Measurements from ENCODE around the gene EVC.

The EVC gene

GRCh38 chr4:5760246-5760645 is 49.2 kb downstream of the EVC start:
- H3K27me3 ChIP-seq (ENCODE audit: control insufficient read depth in 3 of 3, insufficient read depth in 3 of 3, low read depth in 1 of 3, low read length in 3 of 3) = no peaks in the 10 kb centered on the region
- no peak overlapping the region for H4K8ac ChIP-seq (ENCODE audit: low read depth, low read length)
- no peak overlapping the region for H3K4me3 ChIP-seq (ENCODE audit: low read length in 2 of 2)
- H2BK120ac ChIP-seq (ENCODE audit: low read depth, low read length) = no peak overlapping the region
- no peak overlapping the region for H2AFZ ChIP-seq (ENCODE audit: low read length)
- no peak overlapping the region for H2AK5ac ChIP-seq (ENCODE audit: low read depth, low read length)
- H3K4ac ChIP-seq (ENCODE audit: low read length) = no peak overlapping the region
- H3K9ac ChIP-seq (ENCODE audit: low read depth, low read length, poor library complexity) = no peak overlapping the region
- H3K4me1 ChIP-seq (ENCODE audit: control insufficient read depth in 2 of 2, insufficient read depth in 1 of 2, low read depth in 1 of 2, low read length in 2 of 2) = no peaks in the 10 kb centered on the region
- no peak overlapping the region for H3K4me2 ChIP-seq (ENCODE audit: insufficient read depth, low read length, poor library complexity, severe bottlenecking)
- no peak overlapping the region for H2BK12ac ChIP-seq (ENCODE audit: low read length)
- no peak overlapping the region for H2BK15ac ChIP-seq (ENCODE audit: low read length)
- H3K18ac ChIP-seq (ENCODE audit: low read length) = no peak overlapping the region
- no CpG with 5 or more reads among the region's 5 CpGs for WGBS, 2 donors (ENCODE audit: extremely low coverage in 2 of 2, insufficient read length in 2 of 2, insufficient replicate concordance in 1 of 2)
- no peak overlapping the region for H3K14ac ChIP-seq (ENCODE audit: low read length)
- H2BK5ac ChIP-seq (ENCODE audit: low read length) = no peak overlapping the region
- peaks cover 0 to 5% of the 10 kb centered on the region in 2 donors for H3K9me3 ChIP-seq (replicated peaks in 1 of 2; ENCODE audit: control insufficient read depth in 2 of 2, insufficient read depth in 1 of 2, low read depth in 1 of 2, low read length in 2 of 2)
- no peaks in the 10 kb centered on the region for H3K79me1 ChIP-seq (ENCODE audit: low read depth, low read length)
- H3K23ac ChIP-seq (ENCODE audit: low read depth, low read length, poor library complexity) = no peak overlapping the region
- H3K27ac ChIP-seq (replicated peaks; ENCODE audit: low read length) = no peak overlapping the region
- no peak overlapping the region for H4K91ac ChIP-seq (ENCODE audit: low read depth, low read length, poor library complexity)
- H3K36me3 ChIP-seq (replicated peaks in 1 of 2; ENCODE audit: control insufficient read depth in 2 of 2, insufficient read depth in 2 of 2, low read length in 2 of 2) = peaks cover 10 to 31% of the 10 kb centered on the region in 2 donors
- DNase-seq (ENCODE audit: low spot score) = no peak

- H4K91ac ChIP-seq (ENCODE audit: low read depth, low read length, poor library complexity) = no peak overlapping the region
- no peaks in the 10 kb centered on the region for H3K79me1 ChIP-seq (ENCODE audit: low read depth, low read length)
- H2BK120ac ChIP-seq (ENCODE audit: low read depth, low read length) = no peak overlapping the region
- DNase-seq (ENCODE audit: low spot score) = no peak
- H3K4ac ChIP-seq (ENCODE audit: low read length) = no peak overlapping the region
- no peak overlapping the region for H3K4me2 ChIP-seq (ENCODE audit: insufficient read depth, low read length, poor library complexity, severe bottlenecking)
- no peak overlapping the region for H2AFZ ChIP-seq (ENCODE audit: low read length)
- H3K14ac ChIP-seq (ENCODE audit: low read length) = no peak overlapping the region
- H3K9ac ChIP-seq (ENCODE audit: low read depth, low read length, poor library complexity) = no peak overlapping the region
- no peak overlapping the region for H2BK5ac ChIP-seq (ENCODE audit: low read length)
- no peak overlapping the region for H2AK5ac ChIP-seq (ENCODE audit: low read depth, low read length)
- no peak overlapping the region for H2BK15ac ChIP-seq (ENCODE audit: low read length)
- H3K23ac ChIP-seq (ENCODE audit: low read depth, low read length, poor library complexity) = no peak overlapping the region
- H3K4me1 ChIP-seq (ENCODE audit: control insufficient read depth in 2 of 2, insufficient read depth in 1 of 2, low read depth in 1 of 2, low read length in 2 of 2) = no peaks in the 10 kb centered on the region
- no CpG with 5 or more reads among the region's 9 CpGs for WGBS, 2 donors (ENCODE audit: extremely low coverage in 2 of 2, insufficient read length in 2 of 2, insufficient replicate concordance in 1 of 2)
- peaks cover 10 to 24% of the 10 kb centered on the region in 2 donors for H3K36me3 ChIP-seq (replicated peaks in 1 of 2; ENCODE audit: control insufficient read depth in 2 of 2, insufficient read depth in 2 of 2, low read length in 2 of 2)
- H3K18ac ChIP-seq (ENCODE audit: low read length) = no peak overlapping the region
- no peak overlapping the region for H3K27ac ChIP-seq (replicated peaks; ENCODE audit: low read length)
- peaks cover 0 to 5% of the 10 kb centered on the region in 2 donors for H3K9me3 ChIP-seq (replicated peaks in 1 of 2; ENCODE audit: control insufficient read depth in 2 of 2, insufficient read depth in 1 of 2, low read depth in 1 of 2, low read length in 2 of 2)
- no peak overlapping the region for H3K4me3 ChIP-seq (ENCODE audit: low read length in 2 of 2)
- H2BK12ac ChIP-seq (ENCODE audit: low read length) = no peak overlapping the region
- no peaks in the 10 kb centered on the region for H3K27me3 ChIP-seq (ENCODE audit: control insufficient read depth in 3 of 3, insufficient read depth in 3 of 3, low read depth in 1 of 3, low read length in 3 of 3)
- no peak overlapping the region for H4K8ac ChIP-seq (ENCODE audit: low read depth, low read length)
Observed at GRCh38 chr4:5760936-5761480, 50.0 kb downstream of the EVC start.

GRCh38 chr4:5770051-5770450 is 59.0 kb downstream of the EVC start:
- Histone ChIP-seq H2BK5ac (ENCODE audit: low read length) (no peak overlapping the region), H2BK120ac (ENCODE audit: low read depth, low read length) (no peak overlapping the region), H3K27ac (replicated peaks; ENCODE audit: low read length) (no peak overlapping the region), H3K14ac (ENCODE audit: low read length) (no peak overlapping the region), H2AFZ (ENCODE audit: low read length) (no peak overlapping the region), H3K9me3 (replicated peaks in 1 of 2; ENCODE audit: control insufficient read depth in 2 of 2, insufficient read depth in 1 of 2, low read depth in 1 of 2, low read length in 2 of 2) (peaks cover 15 to 16% of the 10 kb centered on the region in 2 donors), H3K79me1 (ENCODE audit: low read depth, low read length) (no peaks in the 10 kb centered on the region), H2AK5ac (ENCODE audit: low read depth, low read length) (no peak overlapping the region), H3K27me3 (ENCODE audit: control insufficient read depth in 3 of 3, insufficient read depth in 3 of 3, low read depth in 1 of 3, low read length in 3 of 3) (no peaks in the 10 kb centered on the region), H4K91ac (ENCODE audit: low read depth, low read length, poor library complexity) (no peak overlapping the region), H2BK12ac (ENCODE audit: low read length) (no peak overlapping the region), H3K4me3 (ENCODE audit: low read length in 2 of 2) (no peak overlapping the region), H3K4ac (ENCODE audit: low read length) (no peak overlapping the region), H3K9ac (ENCODE audit: low read depth, low read length, poor library complexity) (no peak overlapping the region), H3K18ac (ENCODE audit: low read length) (no peak overlapping the region), H4K8ac (ENCODE audit: low read depth, low read length) (no peak overlapping the region), H3K36me3 (replicated peaks in 1 of 2; ENCODE audit: control insufficient read depth in 2 of 2, insufficient read depth in 2 of 2, low read length in 2 of 2) (peaks cover 3% of the 10 kb centered on the region in 2 donors), H3K4me1 (ENCODE audit: control insufficient read depth in 2 of 2, insufficient read depth in 1 of 2, low read depth in 1 of 2, low read length in 2 of 2) (peaks cover 0 to 5% of the 10 kb centered on the region in 2 donors), H3K4me2 (ENCODE audit: insufficient read depth, low read length, poor library complexity, severe bottlenecking) (no peak overlapping the region), H3K23ac (ENCODE audit: low read depth, low read length, poor library complexity) (no peak overlapping the region), H2BK15ac (ENCODE audit: low read length) (no peak overlapping the region)
- no CpG with 5 or more reads among the region's 4 CpGs for WGBS, 2 donors (ENCODE audit: extremely low coverage in 2 of 2, insufficient read length in 2 of 2, insufficient replicate concordance in 1 of 2)
- DNase-seq (ENCODE audit: low spot score) = no peak

- DNase-seq (ENCODE audit: low spot score) = no peak
- no CpG with 5 or more reads among the region's 9 CpGs for WGBS, 2 donors (ENCODE audit: extremely low coverage in 2 of 2, insufficient read length in 2 of 2, insufficient replicate concordance in 1 of 2)
- no peak overlapping the region for H3K4me2 ChIP-seq (ENCODE audit: insufficient read depth, low read length, poor library complexity, severe bottlenecking)
- H3K36me3 ChIP-seq (replicated peaks in 1 of 2; ENCODE audit: control insufficient read depth in 2 of 2, insufficient read depth in 2 of 2, low read length in 2 of 2) = peaks cover 3% of the 10 kb centered on the region in 2 donors
- H3K4ac ChIP-seq (ENCODE audit: low read length) = peak overlapping the region; percentile 13
- H2BK15ac ChIP-seq (ENCODE audit: low read length) = no peak overlapping the region
- H2BK5ac ChIP-seq (ENCODE audit: low read length) = peak overlapping the region; percentile 2
- no peak overlapping the region for H2AFZ ChIP-seq (ENCODE audit: low read length)
- H3K27ac ChIP-seq (replicated peaks; ENCODE audit: low read length) = no peak overlapping the region
- peak overlapping the region; percentile 81 for H3K18ac ChIP-seq (ENCODE audit: low read length)
- H3K9me3 ChIP-seq (replicated peaks in 1 of 2; ENCODE audit: control insufficient read depth in 2 of 2, insufficient read depth in 1 of 2, low read depth in 1 of 2, low read length in 2 of 2) = peaks cover 21 to 40% of the 10 kb centered on the region in 2 donors
- H3K4me1 ChIP-seq (ENCODE audit: control insufficient read depth in 2 of 2, insufficient read depth in 1 of 2, low read depth in 1 of 2, low read length in 2 of 2) = peaks cover 0 to 5% of the 10 kb centered on the region in 2 donors
- no peak overlapping the region for H3K14ac ChIP-seq (ENCODE audit: low read length)
- H3K23ac ChIP-seq (ENCODE audit: low read depth, low read length, poor library complexity) = no peak overlapping the region
- peak overlapping the region in 1 of 2 donors; percentile 12 for H3K4me3 ChIP-seq (ENCODE audit: low read length in 2 of 2)
- no peak overlapping the region for H2BK120ac ChIP-seq (ENCODE audit: low read depth, low read length)
- H4K8ac ChIP-seq (ENCODE audit: low read depth, low read length) = no peak overlapping the region
- H2BK12ac ChIP-seq (ENCODE audit: low read length) = no peak overlapping the region
- no peaks in the 10 kb centered on the region for H3K27me3 ChIP-seq (ENCODE audit: control insufficient read depth in 3 of 3, insufficient read depth in 3 of 3, low read depth in 1 of 3, low read length in 3 of 3)
- H2AK5ac ChIP-seq (ENCODE audit: low read depth, low read length) = no peak overlapping the region
- H4K91ac ChIP-seq (ENCODE audit: low read depth, low read length, poor library complexity) = no peak overlapping the region
- no peaks in the 10 kb centered on the region for H3K79me1 ChIP-seq (ENCODE audit: low read depth, low read length)
- H3K9ac ChIP-seq (ENCODE audit: low read depth, low read length, poor library complexity) = peak overlapping the region; percentile 70
Observed at GRCh38 chr4:5772528-5773270, 61.7 kb downstream of the EVC start.

Data from neuronal stem cell (in vitro differentiated cells).